NCI-H460 (cell line): ENCODE measurements around the gene STAB1. TPM values are rescaled to one million over a fixed set of nuclear protein-coding genes. Genes with fewer than 3 reads are reported as not detected.

Source experiments
- DNase-seq: peaks from one replicate; pipeline ENCODE4 v3.0.0-alpha.2; 2016; ENCODE audit warnings: low read depth; ENCODE audit errors: extremely low read depth
- total RNA-seq: library from RNA; depleted of rRNA; stranded (reverse); fragments of >200 nt; shearing (Covaris generic); gene quantifications from 2 replicates; pipeline ENCODE4 v1.2.3, GENCODE V29; 2014

STAB1 gene
- total RNA-seq, 1 experiment from 2014 or later, result not detected

DNA sequence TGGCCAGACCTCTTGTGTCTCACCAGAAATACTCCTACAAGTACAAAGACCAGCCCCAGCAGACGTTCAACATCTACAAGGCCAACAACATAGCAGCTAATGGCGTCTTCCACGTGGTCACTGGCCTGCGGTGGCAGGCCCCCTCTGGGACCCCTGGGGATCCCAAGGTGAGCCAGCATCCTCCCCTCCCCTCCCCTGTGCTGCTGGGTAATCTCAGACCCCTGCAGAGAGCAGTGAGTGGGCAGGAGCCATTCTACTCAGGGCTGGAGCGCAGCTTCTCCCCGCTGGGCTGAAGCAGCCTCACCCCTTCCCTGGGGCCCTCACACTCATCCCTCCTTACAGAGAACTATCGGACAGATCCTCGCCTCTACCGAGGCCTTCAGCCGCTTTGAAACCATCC is 9.8 kb downstream of the STAB1 start:
- DNase-seq, result no peak

DNA sequence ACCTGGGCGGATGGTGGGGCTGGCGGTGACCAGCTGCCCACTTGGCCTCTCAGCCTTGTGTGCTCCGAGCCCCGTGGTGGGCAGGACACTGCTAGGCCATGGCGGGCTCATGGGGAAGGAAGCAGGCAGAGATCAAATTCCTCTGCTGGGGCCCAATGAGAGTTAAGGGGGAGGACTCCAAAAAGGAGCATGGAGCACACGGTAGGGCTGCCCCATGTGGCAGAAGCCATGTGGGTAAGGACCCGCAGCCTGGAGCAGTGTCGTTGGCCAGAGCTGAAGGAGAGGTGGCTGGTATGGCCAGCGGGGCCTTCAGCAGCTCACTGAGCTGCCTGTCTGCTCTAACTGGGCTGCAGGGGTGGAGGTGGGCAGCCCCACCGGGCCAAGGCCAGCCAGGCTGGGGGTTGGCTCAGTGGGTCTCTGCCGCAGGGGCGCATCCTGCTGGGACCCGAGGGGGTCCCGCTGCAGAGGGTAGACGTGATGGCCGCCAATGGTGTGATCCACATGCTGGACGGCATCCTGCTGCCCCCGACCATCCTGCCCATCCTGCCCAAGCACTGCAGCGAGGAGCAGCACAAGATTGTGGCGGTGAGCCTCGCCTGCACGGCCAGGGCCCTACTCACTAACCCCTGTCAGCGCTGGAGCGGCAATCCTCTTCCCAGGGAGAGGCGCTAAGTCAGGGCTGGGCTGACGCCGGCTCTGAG is 11.3 kb downstream of the STAB1 start:
- no peak for DNase-seq

DNA sequence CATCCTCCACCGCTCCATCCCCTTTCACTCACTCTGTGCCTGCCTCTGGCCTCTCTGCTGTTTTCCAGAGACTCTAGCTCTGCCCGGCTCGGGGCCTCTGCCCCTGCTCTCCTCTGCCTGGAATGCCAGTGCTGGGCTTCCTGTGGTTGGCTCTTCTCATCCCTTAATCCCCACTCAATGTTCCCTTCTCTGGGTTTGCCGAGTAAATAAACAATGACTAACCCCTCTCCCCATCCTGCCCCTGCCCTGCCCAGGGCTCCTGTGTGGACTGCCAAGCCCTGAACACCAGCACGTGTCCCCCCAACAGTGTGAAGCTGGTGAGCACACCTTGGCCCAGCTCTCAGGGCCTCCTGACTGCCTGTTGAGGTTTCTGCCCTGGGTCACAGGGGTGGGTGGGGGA is 12.2 kb downstream of the STAB1 start:
- no peak for DNase-seq

DNA sequence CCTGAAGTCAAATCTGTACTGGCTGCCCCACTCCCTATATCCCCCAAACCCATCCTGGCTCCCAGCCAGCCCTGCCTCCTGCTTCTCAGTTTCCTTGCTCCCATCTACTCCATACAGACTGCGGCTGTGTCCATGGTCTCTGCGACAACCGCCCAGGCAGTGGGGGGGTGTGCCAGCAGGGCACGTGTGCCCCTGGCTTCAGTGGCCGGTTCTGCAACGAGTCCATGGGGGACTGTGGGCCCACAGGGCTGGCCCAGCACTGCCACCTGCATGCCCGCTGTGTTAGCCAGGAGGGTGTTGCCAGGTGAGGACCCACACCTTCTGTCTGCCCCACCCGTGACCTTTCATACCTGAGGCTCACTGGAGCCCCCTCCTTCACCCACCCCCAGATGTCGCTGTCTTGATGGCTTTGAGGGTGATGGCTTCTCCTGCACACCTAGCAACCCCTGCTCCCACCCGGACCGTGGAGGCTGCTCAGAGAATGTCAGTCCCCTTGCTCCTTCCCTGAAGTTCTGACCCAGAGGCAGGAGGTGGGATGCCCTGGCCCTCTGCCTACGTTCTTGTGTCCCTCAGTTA is 14.7 kb downstream of the STAB1 start:
- DNase-seq, result no peak

GRCh38 chr3:52511509-52511908 is 16.4 kb downstream of the STAB1 start:
- no peak for DNase-seq

DNA sequence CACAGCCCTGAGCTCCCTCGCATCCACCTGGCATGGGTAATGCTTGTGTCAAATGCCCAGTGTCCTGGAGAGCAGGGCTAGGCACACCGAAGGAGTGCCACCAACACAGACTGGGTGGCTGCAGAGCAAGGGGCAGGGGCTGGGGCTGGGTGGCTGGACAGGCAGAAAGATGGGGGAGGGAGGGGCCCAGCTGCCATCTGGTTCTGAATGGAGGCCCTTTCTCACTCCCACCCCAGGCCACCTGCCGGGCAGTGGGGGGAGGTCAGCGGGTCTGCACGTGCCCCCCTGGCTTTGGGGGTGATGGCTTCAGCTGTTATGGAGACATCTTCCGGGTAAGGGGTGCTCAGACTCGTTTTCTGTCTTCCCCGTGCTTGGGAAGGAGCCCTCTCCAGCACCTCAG is 17.0 kb downstream of the STAB1 start:
- no peak for DNase-seq

DNA sequence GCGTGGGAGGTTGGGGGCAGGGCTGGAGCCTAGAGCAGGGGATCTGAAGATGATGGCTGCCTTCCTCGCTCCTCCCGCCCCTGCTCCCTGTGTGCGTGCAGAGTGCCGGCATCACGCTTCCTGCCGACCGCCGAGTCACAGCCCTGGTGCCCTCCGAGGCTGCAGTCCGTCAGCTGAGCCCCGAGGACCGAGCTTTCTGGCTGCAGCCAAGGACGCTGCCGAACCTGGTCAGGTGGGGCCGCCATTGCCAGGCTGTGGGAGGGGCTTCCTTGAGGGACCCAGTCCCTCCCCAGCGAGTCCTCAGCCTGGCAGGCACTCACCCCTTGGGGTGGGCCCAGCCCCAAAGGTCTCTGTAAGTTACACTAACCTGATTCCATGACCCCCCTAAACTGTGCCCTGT is 17.6 kb downstream of the STAB1 start:
- no peak for DNase-seq

GRCh38 chr3:52513281-52513680 is 18.1 kb downstream of the STAB1 start:
- no peak for DNase-seq

DNA sequence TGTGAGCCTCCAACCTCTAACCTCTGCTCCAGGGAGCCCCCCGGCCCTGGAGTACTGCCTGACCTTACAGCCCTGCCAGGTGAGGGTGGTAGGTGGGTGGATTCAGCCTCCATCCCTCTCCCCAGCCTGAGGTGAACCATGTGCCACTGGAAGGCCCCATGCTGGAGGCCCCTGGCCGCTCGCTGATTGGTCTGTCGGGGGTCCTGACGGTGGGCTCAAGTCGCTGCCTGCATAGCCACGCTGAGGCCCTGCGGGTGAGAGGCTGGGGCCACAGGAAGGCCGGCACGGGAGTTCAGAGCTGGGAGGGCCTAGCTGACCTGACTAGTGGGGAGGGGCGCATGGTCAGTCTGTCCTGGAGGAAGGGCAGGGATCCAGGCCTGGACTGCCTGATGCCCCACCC is 19.4 kb downstream of the STAB1 start:
- no peak for DNase-seq

GRCh38 chr3:52515192-52515591 is 20.1 kb downstream of the STAB1 start:
- no peak for DNase-seq

DNA sequence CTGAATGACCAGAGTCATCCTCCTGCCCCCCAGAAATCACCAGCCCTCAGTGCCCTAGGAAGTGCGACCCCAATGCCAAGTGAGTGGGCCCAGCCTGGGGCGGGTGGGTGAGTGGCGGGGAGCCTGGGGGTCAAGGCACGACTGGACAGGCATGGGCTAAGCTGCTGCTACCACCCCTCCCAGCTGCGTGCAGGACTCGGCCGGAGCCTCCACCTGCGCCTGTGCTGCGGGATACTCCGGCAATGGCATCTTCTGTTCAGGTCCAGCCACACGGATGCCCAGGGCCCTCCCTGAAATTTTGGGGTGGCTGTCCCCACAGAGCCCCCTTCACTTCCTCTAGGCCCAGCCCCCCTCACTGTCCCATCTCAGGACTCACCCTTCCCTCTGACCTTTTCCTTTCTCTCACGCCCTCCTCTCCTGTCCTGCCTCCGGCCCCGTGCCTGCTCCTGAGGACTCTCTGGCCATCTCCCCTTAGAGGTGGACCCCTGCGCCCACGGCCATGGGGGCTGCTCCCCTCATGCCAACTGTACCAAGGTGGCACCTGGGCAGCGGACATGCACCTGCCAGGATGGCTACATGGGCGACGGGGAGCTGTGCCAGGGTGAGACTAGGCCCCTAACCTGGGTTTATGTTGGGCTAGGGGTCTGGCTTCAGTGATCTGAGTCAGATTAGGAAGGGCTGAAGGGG is 21.5 kb downstream of the STAB1 start:
- no peak for DNase-seq

DNA sequence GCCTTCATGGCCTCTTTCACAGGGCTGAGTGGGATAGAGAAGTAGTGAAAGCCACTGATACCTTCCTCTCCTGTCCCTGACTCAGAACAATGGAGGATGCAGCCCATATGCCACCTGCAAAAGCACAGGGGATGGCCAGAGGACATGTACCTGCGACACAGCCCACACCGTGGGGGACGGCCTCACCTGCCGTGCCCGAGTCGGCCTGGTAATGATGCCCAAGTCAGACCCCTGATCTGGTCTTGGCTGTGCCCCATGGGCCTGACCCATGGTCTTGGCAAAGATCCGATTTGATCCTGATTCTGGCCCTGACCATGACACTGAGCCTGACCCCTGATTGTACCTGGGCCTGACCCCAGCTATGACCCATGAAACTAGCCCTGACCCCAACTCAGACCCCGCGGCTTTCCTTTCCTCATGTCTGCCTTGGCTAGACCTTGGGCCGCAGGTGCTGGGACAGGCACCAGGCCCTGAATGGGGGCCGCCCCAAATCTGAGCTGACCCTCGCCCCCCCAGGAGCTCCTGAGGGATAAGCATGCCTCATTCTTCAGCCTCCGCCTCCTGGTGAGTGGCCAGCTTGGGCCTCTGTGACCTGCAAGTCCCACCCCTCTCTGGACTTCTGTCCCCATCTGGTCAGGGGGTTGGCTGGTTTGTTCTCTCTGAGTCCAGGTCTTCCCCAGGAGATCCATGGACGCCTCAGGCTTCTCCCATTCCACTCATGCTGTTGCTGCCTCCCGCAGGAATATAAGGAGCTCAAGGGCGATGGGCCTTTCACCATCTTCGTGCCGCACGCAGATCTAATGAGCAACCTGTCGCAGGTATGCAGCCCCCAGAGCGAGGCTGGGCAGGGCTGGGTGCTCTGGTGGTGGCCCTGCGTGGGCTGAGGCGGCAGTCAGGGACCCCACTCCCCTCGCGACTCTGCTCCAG is 22.9 kb downstream of the STAB1 start:
- DNase-seq, result no peak

- DNase-seq, result no peak
Observed at GRCh38 chr3:52518723-52519444, 23.7 kb downstream of the STAB1 start.

- no peak for DNase-seq
Observed at GRCh38 chr3:52519445-52520140, 24.5 kb downstream of the STAB1 start.

- DNase-seq, result no peak
Observed at GRCh38 chr3:52520141-52520667, 25.1 kb downstream of the STAB1 start.

DNA sequence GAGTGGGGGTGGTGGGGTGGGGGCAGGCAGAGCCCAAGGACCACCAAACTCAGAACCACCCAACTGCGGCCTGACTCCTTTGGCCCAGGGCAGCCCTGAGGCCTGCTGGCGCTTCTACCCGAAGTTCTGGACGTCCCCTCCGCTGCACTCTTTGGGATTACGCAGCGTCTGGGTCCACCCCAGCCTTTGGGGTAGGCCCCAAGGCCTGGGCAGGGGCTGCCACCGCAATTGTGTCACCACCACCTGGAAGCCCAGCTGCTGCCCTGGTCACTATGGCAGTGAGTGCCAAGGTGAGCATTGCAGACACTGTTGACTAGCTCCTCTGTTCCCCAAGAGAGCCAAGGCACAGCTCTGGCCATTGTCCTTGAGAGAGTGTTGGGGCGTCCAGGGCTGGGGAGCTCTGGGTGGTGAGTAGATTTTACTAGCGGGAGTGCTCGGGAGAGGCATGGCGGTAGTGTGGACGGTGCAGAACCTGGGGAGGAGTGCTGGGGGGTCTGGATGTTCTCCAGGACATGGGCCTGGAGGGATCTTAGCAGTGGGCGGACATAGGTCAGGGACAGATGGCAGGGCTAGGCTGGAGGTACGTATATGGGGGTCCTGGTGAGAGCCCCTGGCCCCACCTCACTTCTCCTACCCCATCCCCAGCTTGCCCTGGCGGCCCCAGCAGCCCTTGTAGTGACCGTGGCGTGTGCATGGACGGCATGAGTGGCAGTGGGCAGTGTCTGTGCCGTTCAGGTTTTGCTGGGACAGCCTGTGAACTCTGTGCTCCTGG is 25.8 kb downstream of the STAB1 start:
- no peak for DNase-seq

DNA sequence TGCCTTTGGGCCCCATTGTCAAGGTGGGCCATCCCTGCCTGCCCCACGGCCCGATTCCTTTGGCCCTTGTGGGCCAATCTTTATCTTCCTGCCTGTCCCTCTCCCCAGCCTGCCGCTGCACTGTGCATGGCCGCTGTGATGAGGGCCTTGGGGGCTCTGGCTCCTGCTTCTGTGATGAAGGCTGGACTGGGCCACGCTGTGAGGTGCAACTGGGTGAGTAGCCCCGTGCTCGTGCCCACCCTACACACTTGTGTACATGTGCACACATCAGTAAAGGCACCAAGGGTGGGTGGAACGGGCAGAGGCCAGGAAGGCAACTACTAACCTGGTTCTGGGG is 26.3 kb downstream of the STAB1 start:
- no peak for DNase-seq

DNA sequence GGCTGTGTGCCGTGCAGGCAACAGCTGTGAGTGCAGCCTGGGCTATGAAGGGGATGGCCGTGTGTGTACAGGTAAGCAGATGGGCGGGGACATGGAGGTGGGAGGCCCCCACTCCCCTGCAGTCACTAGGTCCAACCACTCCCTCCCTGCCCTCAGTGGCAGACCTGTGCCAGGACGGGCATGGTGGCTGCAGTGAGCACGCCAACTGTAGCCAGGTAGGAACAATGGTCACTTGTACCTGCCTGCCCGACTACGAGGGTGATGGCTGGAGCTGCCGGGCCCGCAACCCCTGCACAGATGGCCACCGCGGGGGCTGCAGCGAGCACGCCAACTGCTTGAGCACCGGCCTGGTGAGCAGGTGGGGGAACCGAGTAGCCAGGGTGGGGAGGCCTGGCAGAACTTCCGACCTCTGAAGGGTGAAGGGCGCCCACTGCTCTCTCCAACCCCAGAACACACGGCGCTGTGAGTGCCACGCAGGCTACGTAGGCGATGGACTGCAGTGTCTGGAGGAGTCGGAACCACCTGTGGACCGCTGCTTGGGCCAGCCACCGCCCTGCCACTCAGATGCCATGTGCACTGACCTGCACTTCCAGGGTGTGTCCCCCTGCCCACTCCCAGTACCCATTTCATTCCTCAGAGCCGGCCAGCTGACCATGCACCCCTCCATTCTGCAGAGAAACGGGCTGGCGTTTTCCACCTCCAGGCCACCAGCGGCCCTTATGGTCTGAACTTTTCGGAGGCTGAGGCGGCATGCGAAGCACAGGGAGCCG is 26.9 kb downstream of the STAB1 start:
- DNase-seq, result no peak
